Uterus (tissue), 2 donors: ENCODE measurements around the gene SHC4.

Source experiments
- POLR2A ChIP-seq, 2 donors: fragments of 450-650 bp; IDR thresholded peaks; one replicate each; pipeline ENCODE4 v1.6.1; 2016; ENCODE audit warnings: antibody characterized with exemption in 2 of 2, mild to moderate bottlenecking in 1 of 2, moderate library complexity in 1 of 2
- TF ChIP-seq, protein P1 (sequence below), 4 experiments: fragments of 200-600 bp in 2 of 4; fragments of 450-650 bp in 2 of 4; sonication (generic) in 2 of 4; IDR thresholded peaks; one replicate each; pipeline ENCODE4 v1.5.1; 2016 to 2019; ENCODE audit warnings: antibody characterized with exemption in 4 of 4, mild to moderate bottlenecking in 2 of 4, moderate library complexity in 1 of 4

- TF ChIP-seq, protein P1, sequence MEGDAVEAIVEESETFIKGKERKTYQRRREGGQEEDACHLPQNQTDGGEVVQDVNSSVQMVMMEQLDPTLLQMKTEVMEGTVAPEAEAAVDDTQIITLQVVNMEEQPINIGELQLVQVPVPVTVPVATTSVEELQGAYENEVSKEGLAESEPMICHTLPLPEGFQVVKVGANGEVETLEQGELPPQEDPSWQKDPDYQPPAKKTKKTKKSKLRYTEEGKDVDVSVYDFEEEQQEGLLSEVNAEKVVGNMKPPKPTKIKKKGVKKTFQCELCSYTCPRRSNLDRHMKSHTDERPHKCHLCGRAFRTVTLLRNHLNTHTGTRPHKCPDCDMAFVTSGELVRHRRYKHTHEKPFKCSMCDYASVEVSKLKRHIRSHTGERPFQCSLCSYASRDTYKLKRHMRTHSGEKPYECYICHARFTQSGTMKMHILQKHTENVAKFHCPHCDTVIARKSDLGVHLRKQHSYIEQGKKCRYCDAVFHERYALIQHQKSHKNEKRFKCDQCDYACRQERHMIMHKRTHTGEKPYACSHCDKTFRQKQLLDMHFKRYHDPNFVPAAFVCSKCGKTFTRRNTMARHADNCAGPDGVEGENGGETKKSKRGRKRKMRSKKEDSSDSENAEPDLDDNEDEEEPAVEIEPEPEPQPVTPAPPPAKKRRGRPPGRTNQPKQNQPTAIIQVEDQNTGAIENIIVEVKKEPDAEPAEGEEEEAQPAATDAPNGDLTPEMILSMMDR (IDR thresholded peaks at IDR 0.05): no peak
- no peak for TF ChIP-seq POLR2A (IDR thresholded peaks at IDR 0.05)
Measured at GRCh38 chr15:48856942-48857341, 106.8 kb downstream of the SHC4 start.
